Measurements from ENCODE around the gene TNNT1.

GRCh38 chr19:55169136-55169535, 20.1 kb upstream of the TNNT1 start:
- TF ChIP-seq CTCF (IDR thresholded peaks at IDR 0.05) = no peak
- TF ChIP-seq POLR2A (IDR thresholded peaks at IDR 0.05) = no peak

Measured in adrenal gland (tissue), 5 donors.